GM21526 (cell line): ENCODE measurements around the gene OCA2.

Experiments
- ATAC-seq: cut with Tn5 transposase; IDR thresholded peaks from one replicate; pipeline ENCODE4 v1.9.1; 2021; ENCODE audit warnings: moderate library complexity; ENCODE audit not compliant: unreplicated experiment, low FRiP score

Gene OCA2

DNA sequence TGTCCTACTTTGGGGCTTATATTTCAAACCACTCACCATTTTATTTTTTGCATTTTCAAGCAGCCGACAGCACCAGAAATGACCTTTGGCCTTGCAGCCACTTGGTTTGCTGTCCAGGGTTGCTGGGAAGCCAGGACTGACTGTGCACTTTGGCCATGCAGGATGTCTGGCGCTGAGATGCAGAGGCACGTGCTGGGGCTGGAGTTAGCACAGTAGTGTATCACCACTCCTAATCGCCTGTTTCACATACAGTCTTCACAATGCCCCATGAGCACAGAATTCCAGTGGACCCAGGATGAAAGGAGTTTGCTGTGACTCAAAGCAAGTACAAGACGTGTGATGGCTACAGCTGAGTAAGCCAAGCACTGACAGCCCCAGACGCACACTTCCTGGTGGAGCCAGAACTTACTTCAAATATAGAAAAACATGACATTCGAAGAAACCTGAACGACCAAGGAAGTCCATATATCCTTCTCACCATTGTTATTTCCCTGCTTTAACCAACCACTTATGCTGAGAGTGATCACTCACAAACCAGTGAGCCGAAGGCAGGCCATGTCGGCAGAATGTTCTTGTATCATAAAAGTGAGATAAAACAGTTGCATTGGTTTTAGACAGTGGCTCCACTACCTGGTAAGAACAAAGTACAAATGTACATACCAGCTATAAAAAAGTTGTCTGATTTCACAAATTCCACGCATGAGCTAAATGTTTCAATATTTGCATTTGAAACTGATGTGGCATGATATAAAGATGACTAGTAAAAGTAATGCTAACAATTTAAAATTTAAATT is 16.0 kb downstream of the OCA2 start:
- no peak for ATAC-seq

GRCh38 chr15:28081594-28081993 is 17.5 kb downstream of the OCA2 start:
- ATAC-seq, result no peak

GRCh38 chr15:28080386-28080785 is 18.7 kb downstream of the OCA2 start:
- ATAC-seq, result no peak

DNA sequence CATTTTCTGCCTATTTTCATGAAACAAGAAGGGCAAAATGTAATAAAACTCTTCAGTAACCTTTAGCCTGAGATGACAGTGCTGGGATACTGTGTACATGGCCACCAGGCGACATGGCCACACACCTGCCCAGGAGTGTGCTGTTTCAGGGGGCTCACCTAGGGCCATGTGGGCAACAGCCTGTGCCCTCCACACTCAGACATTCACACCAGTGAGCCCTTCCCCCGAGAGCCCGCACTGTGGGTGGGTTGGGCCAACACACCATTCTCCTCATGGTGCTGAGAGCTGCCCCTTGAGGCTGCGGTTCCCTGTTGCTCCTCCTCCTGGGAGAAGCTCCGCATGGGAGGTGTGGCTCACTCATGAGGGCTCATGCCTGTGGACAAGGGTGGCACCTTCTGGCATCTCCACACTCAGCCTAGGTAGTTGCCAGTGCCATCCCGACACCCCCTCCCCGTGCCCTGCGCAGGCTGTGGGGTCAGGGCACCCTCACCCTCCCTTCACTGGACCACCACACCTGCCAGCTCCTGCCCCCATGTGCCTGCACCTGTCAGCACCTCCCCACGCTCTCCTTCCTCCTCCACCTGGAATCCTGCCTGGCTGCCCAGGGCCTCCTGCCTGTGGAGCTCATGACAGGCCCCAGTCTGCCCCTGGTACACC is 19.7 kb downstream of the OCA2 start:
- ATAC-seq, result no peak

DNA sequence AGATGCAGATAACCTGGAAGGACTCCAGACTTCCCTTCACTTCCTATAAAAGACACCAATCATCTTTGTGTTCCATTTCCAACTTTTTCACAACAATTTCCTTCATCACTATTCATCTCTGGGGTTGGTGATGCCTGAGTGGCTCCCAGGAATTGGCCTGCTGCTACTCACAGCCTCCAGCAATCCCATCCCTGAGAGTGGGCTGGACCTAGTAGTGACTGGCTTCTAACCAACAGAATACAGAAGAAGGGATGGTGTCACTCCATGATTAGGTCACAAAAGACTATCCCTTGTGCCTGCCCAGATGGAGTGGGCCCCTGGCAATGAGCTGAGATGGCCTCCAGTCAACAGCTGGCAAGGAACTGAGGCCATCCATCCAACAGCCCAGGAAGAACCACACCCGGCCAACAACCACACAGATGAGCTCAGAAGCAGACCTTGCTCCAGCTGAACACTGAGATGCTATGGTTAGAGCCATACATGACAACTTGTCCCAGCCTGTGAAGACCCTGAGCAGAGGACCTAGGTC is 20.9 kb downstream of the OCA2 start:
- no peak for ATAC-seq

GRCh38 chr15:28075573-28075972 is 23.5 kb downstream of the OCA2 start:
- ATAC-seq, result no peak

GRCh38 chr15:28068930-28069329 is 30.2 kb downstream of the OCA2 start:
- no peak for ATAC-seq

GRCh38 chr15:28066231-28066630 is 32.9 kb downstream of the OCA2 start:
- ATAC-seq, result no peak

- no peak for ATAC-seq
These were observed 39.1 kb downstream of the OCA2 start for GRCh38 chr15:28060005-28060404.

GRCh38 chr15:28058082-28058481 is 41.0 kb downstream of the OCA2 start:
- ATAC-seq, result no peak

DNA sequence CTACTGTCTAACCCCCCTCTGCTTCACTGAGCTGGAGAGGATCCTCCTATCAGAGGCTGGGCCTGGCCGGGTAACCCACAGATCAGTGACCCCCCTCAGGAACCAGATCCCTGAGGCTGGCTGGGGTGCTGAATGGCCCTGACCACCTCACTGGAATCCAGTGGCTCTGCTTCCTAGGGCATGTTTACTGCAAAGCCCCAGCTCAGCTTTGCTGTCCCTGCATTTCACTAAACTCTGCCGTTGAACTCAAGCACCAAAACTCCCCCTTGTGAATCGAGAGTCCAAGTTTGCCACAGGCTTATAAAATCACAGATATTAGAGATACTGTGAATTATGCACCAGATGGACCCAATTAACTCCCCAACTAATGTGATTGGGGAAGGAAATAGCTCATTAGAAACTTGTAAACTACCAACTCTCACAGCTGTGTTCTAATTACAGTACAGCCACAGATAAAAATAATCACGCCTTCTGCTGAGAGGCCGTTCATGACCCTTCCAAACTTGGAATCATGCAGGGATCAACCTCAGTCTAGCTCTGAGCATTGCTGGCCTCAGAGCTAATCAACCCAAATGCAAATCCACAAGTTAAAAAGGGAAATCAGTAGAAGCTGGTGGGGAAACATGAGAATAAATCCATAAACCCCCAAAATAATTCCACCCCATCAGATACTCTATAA is 47.0 kb downstream of the OCA2 start:
- ATAC-seq, result no peak

DNA sequence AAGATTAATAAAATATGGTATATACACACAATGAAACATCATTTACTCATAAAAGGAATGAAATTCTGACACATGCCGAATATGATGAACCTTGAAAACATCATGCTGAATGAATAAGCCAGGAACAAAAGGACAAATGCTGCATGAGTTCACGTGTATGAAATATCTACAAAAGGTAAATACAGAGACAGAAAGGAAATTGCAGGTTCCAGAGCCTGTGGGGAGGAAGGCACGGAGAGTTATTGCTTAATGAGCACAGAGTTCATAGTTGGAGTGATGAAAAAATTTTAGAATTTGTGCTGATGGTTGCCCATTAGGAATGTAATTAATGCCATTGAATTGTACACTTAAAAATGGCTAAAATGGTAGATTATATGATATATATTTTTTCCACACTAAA is 49.5 kb downstream of the OCA2 start:
- no peak for ATAC-seq

DNA sequence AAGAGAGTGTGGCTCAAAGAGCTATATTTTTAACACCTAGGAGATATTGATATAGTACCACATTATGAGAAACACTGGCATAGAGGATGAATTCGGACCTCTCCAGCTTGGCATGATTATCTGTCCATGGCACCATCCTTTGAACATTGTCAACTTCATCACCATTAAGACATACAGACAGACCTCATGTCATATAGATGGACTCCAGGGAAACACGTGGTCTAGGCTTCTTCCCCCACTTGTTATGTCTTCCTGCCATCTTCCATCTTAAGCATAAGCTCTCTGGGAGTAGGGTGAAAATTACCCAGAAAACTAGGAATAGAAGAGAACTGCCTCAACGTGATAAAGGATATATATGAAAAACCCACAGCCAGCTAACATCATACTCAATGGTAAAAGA is 51.8 kb downstream of the OCA2 start:
- ATAC-seq, result no peak

- no peak for ATAC-seq
These were observed 54.9 kb downstream of the OCA2 start for GRCh38 chr15:28044121-28044672.

DNA sequence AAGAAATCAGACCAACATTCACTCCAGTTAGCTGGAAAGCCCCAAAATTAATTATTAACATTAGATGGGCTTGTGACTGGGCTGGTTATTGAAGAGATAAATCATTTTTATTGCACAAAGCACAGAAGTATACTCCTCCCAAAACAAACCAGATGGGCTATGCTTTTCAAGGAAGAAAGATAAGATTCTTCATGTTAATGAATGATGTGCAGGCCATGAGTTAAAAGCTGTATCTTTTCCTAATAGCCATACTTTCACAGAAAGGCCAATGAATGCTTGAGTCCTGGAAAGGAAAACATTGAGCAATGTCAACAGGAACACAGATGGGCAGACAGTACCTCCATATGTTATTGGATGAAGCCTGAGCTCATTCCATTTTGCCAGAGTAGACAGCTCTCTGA is 55.4 kb downstream of the OCA2 start:
- no peak for ATAC-seq

DNA sequence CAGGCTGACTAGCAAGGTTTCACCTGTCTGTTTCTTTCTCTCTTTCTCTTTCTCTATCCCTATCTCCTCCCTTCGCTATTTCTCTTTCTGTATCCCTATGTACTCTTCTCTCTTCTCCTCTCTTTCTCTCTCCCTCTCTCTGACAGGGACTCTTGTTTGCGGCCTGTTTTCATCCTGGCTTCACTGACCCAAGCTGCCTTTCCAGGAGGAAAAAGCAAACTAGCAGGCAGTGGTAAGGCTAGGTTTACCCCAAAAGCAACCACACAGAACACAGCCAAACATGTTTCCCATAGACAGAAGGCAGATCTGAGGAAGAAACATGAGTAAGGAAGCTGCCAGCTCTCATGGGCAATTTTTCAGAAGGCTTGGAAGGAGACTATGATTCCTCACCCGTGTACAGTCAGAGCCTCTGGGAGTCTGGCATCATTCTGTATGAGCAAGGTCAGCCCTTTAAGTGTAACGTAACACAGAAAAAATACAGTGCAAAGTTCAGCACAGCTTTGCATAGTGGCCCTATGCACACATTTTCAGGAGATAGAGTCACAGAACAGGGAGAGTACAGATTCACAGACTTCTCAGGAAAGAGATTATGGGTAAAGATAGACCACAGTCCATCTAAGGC is 61.0 kb downstream of the OCA2 start:
- no peak for ATAC-seq

- ATAC-seq, result no peak
These were observed 65.7 kb downstream of the OCA2 start for GRCh38 chr15:28033443-28033842.

- ATAC-seq, result no peak
These were observed 68.3 kb downstream of the OCA2 start for GRCh38 chr15:28030801-28031200.

- no peak for ATAC-seq
These were observed 71.4 kb downstream of the OCA2 start for GRCh38 chr15:28027714-28028076.

DNA sequence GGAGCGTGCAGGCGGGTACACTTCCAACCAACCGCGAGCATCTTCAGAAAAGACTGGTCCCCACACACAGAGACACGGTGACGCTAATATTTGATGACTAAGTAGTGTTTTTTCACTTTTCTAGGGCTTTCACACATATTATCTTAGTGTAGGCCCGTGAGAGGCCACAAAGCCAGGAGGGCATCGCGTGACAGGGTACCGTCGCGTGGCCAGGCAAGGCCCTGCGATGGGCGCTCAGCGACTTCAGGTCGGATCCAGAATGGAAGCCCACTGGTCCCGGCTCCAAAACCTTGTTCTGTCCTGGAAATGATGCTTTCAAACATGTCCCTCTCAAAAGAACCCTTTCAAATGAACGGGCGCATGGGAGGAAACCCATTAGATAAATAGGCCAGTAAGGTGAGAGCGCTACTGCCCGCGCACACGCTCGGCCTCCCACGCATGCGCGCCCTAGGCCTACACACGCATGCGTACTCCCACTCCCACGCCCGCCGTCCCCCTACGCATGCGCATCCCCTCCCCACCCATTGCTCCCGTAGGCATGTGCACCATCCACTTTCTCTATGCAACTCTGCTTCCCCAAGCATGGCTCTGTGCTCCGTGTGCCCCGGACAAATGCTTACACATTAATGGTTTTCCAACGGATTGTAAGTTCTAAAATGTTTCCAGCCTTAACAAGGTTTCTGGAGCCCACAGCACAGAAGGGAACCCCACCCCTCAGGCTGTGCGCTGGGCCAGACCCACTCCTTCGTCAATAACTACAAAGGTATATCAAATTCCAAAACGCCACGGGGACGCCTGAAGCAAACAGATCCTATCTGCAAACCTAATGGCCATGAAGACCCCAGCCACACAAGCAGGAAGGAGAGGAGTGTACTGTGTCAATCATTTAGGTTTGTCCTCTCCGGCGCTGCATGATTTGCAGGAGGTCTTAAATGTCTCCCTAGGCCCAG is 72.1 kb downstream of the OCA2 start:
- ATAC-seq, result no peak
